ENCODE results near the gene ITLN1. TPM values are rescaled to one million over a fixed set of nuclear protein-coding genes. Genes with fewer than 3 reads are reported as not detected.

The ITLN1 gene
- total and polyA plus RNA-seq, 2 donors (not counting 3 experiments of a cell fraction or from before 2014, with no cell fraction given), result 0.12 TPM; not detected in 1

GRCh38 chr1:160863774-160864131, 21.2 kb downstream of the ITLN1 start:
- H3K27me3 ChIP-seq (ENCODE audit: control insufficient read depth in 2 of 2, insufficient read depth in 2 of 2, low read length in 2 of 2), result no peaks in the 10 kb centered on the region
- no peak overlapping the region for H3K9ac ChIP-seq (replicated peaks; ENCODE audit: extremely low read depth, insufficient read depth, low read length)
- TF ChIP-seq CTCF (IDR thresholded peaks at IDR 0.05; ENCODE audit: extremely low read depth in 1 of 2, insufficient read depth in 1 of 2, low read depth in 1 of 2, low read length in 2 of 2), result no peak
- TF ChIP-seq EZH2 (IDR thresholded peaks at IDR 0.05; ENCODE audit: borderline replicate concordance, low read depth, low read length, severe bottlenecking), result no peak
- TF ChIP-seq MYC (IDR thresholded peaks at IDR 0.05; ENCODE audit: low read depth, low read length), result no peak
- no peak for TF ChIP-seq POLR2A (IDR thresholded peaks at IDR 0.05; ENCODE audit: low read depth, low read length)
- no peak for TF ChIP-seq GATA2 (IDR thresholded peaks at IDR 0.05; ENCODE audit: insufficient read depth, insufficient read length, low read depth, low read length)
- TF ChIP-seq FOS (IDR thresholded peaks at IDR 0.05; ENCODE audit: borderline replicate concordance, insufficient read depth, low read length), result no peak
- TF ChIP-seq JUN (IDR thresholded peaks at IDR 0.05; ENCODE audit: borderline replicate concordance, insufficient read depth, insufficient read length, low read depth), result no peak
- no peak for TF ChIP-seq MAX (IDR thresholded peaks at IDR 0.05; ENCODE audit: insufficient read depth, insufficient read length)
- no peak for TF ChIP-seq POLR2AphosphoS5 (IDR thresholded peaks at IDR 0.05; ENCODE audit: insufficient read depth, low read depth, low read length)
- no peaks in the 10 kb centered on the region for H4K20me1 ChIP-seq (replicated peaks; ENCODE audit: control insufficient read depth, extremely low read depth, insufficient read depth, low read length)
- no peaks in the 10 kb centered on the region for H3K79me2 ChIP-seq (ENCODE audit: control insufficient read depth, insufficient read depth, low read length)
- FAIRE-seq (no peak), DNase-seq (ENCODE audit: low read depth, low spot score) (no peak)
- H3K4me1 ChIP-seq (ENCODE audit: control insufficient read depth, extremely low read depth, insufficient read depth, low read length), result no peaks in the 10 kb centered on the region
- dilution Hi-C loops (cut with MboI; ENCODE audit: extremely low pct_ligation_motif_present, low sequenced_read_pairs) (no loop called here), intact Hi-C loops (cut with micrococcal nuclease) (no loop called here)
- H3K9me3 ChIP-seq (replicated peaks; ENCODE audit: control insufficient read depth, insufficient read depth, low read length), result no peaks in the 10 kb centered on the region
- no peak overlapping the region for H3K4me3 ChIP-seq (replicated peaks in 1 of 3; ENCODE audit: insufficient read depth in 1 of 3, low read depth in 1 of 3, low read length in 3 of 3)
- H3K36me3 ChIP-seq (ENCODE audit: control insufficient read depth in 2 of 2, extremely low read depth in 1 of 2, insufficient read depth in 2 of 2, low read length in 2 of 2), result no peaks in the 10 kb centered on the region
- ChIA-PET CTCF (no interaction called here), POLR2A (no interaction called here)
- H2AFZ ChIP-seq (ENCODE audit: low read depth, low read length), result no peak overlapping the region
- no TSS peak for BruUV-seq (replicated peaks)
- no peak overlapping the region for H3K27ac ChIP-seq (ENCODE audit: insufficient read depth, low read depth, low read length)
- H3K9me1 ChIP-seq (replicated peaks; ENCODE audit: control insufficient read depth, extremely low read depth, insufficient read depth, low read length), result no peaks in the 10 kb centered on the region
- no peak overlapping the region for H3K4me2 ChIP-seq (ENCODE audit: insufficient read depth, low read length)
